Keratinocyte (primary cell): ENCODE measurements around the gene MGAT5B.

Experiments used
- CTCF ChIP-seq, 3 experiments: IDR thresholded peaks in 1 of 3; conservative IDR thresholded peaks in 1 of 3; optimal IDR thresholded peaks in 1 of 3; 2 replicates in 2 of 3; 3 replicates in 1 of 3; pipeline versions ENCODE3 to v1.5.1; 2011; ENCODE audit warnings: low read length in 3 of 3, mild to moderate bottlenecking in 3 of 3, moderate library complexity in 2 of 3, control low read depth in 1 of 3, inconsistent platforms in 1 of 3; ENCODE audit not compliant: insufficient read depth in 2 of 3; ENCODE audit errors: extremely low read depth in 1 of 3
- EZH2 ChIP-seq: IDR thresholded peaks from one replicate; pipeline ENCODE4 v1.6.1; 2012; ENCODE audit warnings: inconsistent platforms, mild to moderate bottlenecking, low read length, moderate library complexity

GRCh38 chr17:76938009-76938408 is 69.8 kb downstream of the MGAT5B start:
- TF ChIP-seq EZH2 (no peak), CTCF (optimal IDR thresholded peaks at IDR 0.05 in 1 of 3, IDR thresholded peaks at IDR 0.05 in 1 of 3, conservative IDR thresholded peaks at IDR 0.05 in 1 of 3; ENCODE audit: extremely low read depth in 1 of 3, insufficient read depth in 2 of 3, low read length in 3 of 3) (no peak)
